H9 (cell line): ENCODE measurements around the gene STOX1. TPM values are rescaled to one million over a fixed set of nuclear protein-coding genes. Genes with fewer than 3 reads are reported as not detected.
A peak's percentile ranks its signal among the peaks of the same experiment; 100 is the strongest.

Experiments used
- DNase-seq: peaks from one replicate; pipeline ENCODE4 v3.0.0-alpha.2; 2017
- H2AFZ ChIP-seq: one replicate; pipeline ENCODE4 v1.6.1; 2013; ENCODE audit warnings: mild to moderate bottlenecking, low read length, control low read depth, moderate library complexity
- H2AK5ac ChIP-seq: 2 replicates; pipeline ENCODE4 v1.6.1; 2013; ENCODE audit warnings: low read length, control low read depth, mixed read lengths; ENCODE audit not compliant: insufficient read length
- H2BK120ac ChIP-seq: one replicate; pipeline ENCODE4 v1.6.1; 2013; ENCODE audit warnings: low read depth, mild to moderate bottlenecking, low read length, control low read depth, inconsistent platforms; ENCODE audit not compliant: poor library complexity, severe bottlenecking
- H2BK12ac ChIP-seq: 2 replicates; pipeline ENCODE4 v1.6.1; 2013; ENCODE audit warnings: low read length, control low read depth, mixed read lengths, low read depth; ENCODE audit not compliant: insufficient read length
- H2BK15ac ChIP-seq: 2 replicates; pipeline ENCODE4 v1.6.1; 2013; ENCODE audit warnings: low read depth, low read length, control low read depth
- H2BK20ac ChIP-seq: one replicate; pipeline ENCODE4 v1.6.1; 2013; ENCODE audit warnings: low read depth, mild to moderate bottlenecking, low read length, control low read depth, inconsistent platforms; ENCODE audit not compliant: poor library complexity, severe bottlenecking
- H2BK5ac ChIP-seq: 2 replicates; pipeline ENCODE4 v1.6.1; 2013; ENCODE audit warnings: low read length, control low read depth, mixed read lengths; ENCODE audit not compliant: insufficient read length
- H3K14ac ChIP-seq: 2 replicates; pipeline ENCODE4 v1.6.1; 2013; ENCODE audit warnings: low read length, control low read depth; ENCODE audit not compliant: insufficient read depth
- H3K18ac ChIP-seq: 2 replicates; pipeline ENCODE4 v1.6.1; 2013; ENCODE audit warnings: low read depth, mild to moderate bottlenecking, mixed read lengths, low read length, control low read depth; ENCODE audit not compliant: insufficient read length
- H3K23ac ChIP-seq: 2 replicates; pipeline ENCODE4 v1.6.1; 2013; ENCODE audit warnings: low read length, control low read depth, mixed read lengths, low read depth; ENCODE audit not compliant: insufficient read length
- H3K23me2 ChIP-seq: 2 replicates; pipeline ENCODE4 v1.6.1; 2013; ENCODE audit warnings: low read depth, mild to moderate bottlenecking, mixed read lengths, low read length, control low read depth; ENCODE audit not compliant: insufficient read length, poor library complexity, severe bottlenecking
- H3K27ac ChIP-seq: 2 replicates; pipeline ENCODE4 v1.5.1; 2013; ENCODE audit warnings: low read length, control low read depth, mixed read lengths, low read depth; ENCODE audit not compliant: insufficient read length
- H3K27me3 ChIP-seq: 2 replicates; pipeline ENCODE4 v1.6.1; 2013; ENCODE audit warnings: low read length, control low read depth, inconsistent platforms; ENCODE audit not compliant: insufficient read depth
- H3K4ac ChIP-seq: 2 replicates; pipeline ENCODE4 v1.6.1; 2013; ENCODE audit warnings: low read depth, mild to moderate bottlenecking, control low read depth, inconsistent platforms, low read length, moderate library complexity
- H3K4me1 ChIP-seq: 2 replicates; pipeline ENCODE4 v1.6.1; 2013; ENCODE audit warnings: low read length, control low read depth, inconsistent platforms; ENCODE audit not compliant: insufficient read depth
- H3K4me2 ChIP-seq: 2 replicates; pipeline ENCODE4 v1.6.1; 2013; ENCODE audit warnings: low read length, control low read depth, mixed read lengths; ENCODE audit not compliant: insufficient read length, insufficient read depth
- H3K56ac ChIP-seq: 2 replicates; pipeline ENCODE4 v1.6.1; 2013; ENCODE audit warnings: low read depth, mild to moderate bottlenecking, mixed read lengths, low read length, control low read depth; ENCODE audit not compliant: insufficient read length
- H3K79me1 ChIP-seq: 2 replicates; pipeline ENCODE4 v1.6.1; 2013; ENCODE audit warnings: low read depth, mild to moderate bottlenecking, moderate library complexity, low read length, control low read depth, inconsistent platforms; ENCODE audit not compliant: insufficient read depth, poor library complexity, severe bottlenecking
- H3K79me2 ChIP-seq: 2 replicates; pipeline ENCODE4 v1.6.1; 2013; ENCODE audit warnings: low read length, control low read depth, inconsistent platforms; ENCODE audit not compliant: insufficient read depth
- H3K9ac ChIP-seq: 2 replicates; pipeline ENCODE4 v1.6.1; 2013; ENCODE audit warnings: low read length, control low read depth, mixed read lengths; ENCODE audit not compliant: insufficient read length; ENCODE audit errors: extremely low read depth
- H3K9me3 ChIP-seq: one replicate; pipeline ENCODE4 v1.6.1; 2013; ENCODE audit warnings: low read depth, low read length, inconsistent platforms; ENCODE audit not compliant: control insufficient read depth
- H3T11ph ChIP-seq: one replicate; pipeline ENCODE4 v1.6.1; 2013; ENCODE audit warnings: mild to moderate bottlenecking, low read length, control low read depth, inconsistent platforms
- H4K20me1 ChIP-seq: one replicate; pipeline ENCODE4 v1.6.1; 2013; ENCODE audit not compliant: control insufficient read depth, insufficient read length, insufficient read depth
- H4K5ac ChIP-seq: 2 replicates; pipeline ENCODE4 v1.6.1; 2013; ENCODE audit warnings: low read depth, mild to moderate bottlenecking, mixed read lengths, low read length, control low read depth; ENCODE audit not compliant: insufficient read length
- H4K8ac ChIP-seq: replicated peaks from 2 replicates; pipeline ENCODE4 v1.6.1; 2013; ENCODE audit warnings: low read length, control low read depth, mixed read lengths, low read depth; ENCODE audit not compliant: insufficient read length
- H4K91ac ChIP-seq: 2 replicates; pipeline ENCODE4 v1.6.1; 2013; ENCODE audit warnings: low read depth, mild to moderate bottlenecking, moderate library complexity, mixed read lengths, low read length, control low read depth; ENCODE audit not compliant: insufficient read length
- H3K27ac Mint-ChIP-seq, 3 experiments: 2 replicates in 2 of 3; 3 replicates in 1 of 3; pipeline ENCODE4 v1.8.0; 2020 to 2021; ENCODE audit warnings: mixed read lengths in 3 of 3, mild to moderate bottlenecking in 1 of 3, moderate library complexity in 1 of 3
- H3K27me3 Mint-ChIP-seq: 2 replicates; pipeline ENCODE4 v1.8.0; 2021; ENCODE audit warnings: low read depth, mild to moderate bottlenecking, moderate library complexity, mixed read lengths
- H3K36me3 Mint-ChIP-seq, 3 experiments: 2 replicates in 2 of 3; 3 replicates in 1 of 3; pipeline ENCODE4 v1.8.0; 2020 to 2021; ENCODE audit warnings: low read depth in 3 of 3, mixed read lengths in 3 of 3; ENCODE audit not compliant: insufficient read depth in 1 of 3
- H3K4me1 Mint-ChIP-seq, 2 experiments: 2 replicates each; pipeline ENCODE4 v1.8.0; 2020; ENCODE audit warnings: mixed read lengths in 2 of 2
- H3K4me3 Mint-ChIP-seq, 2 experiments: 2 replicates in 1 of 2; 3 replicates in 1 of 2; pipeline ENCODE4 v1.8.0; 2020 to 2021; ENCODE audit warnings: mild to moderate bottlenecking in 2 of 2, mixed read lengths in 2 of 2, moderate library complexity in 1 of 2
- H3K9me3 Mint-ChIP-seq, 2 experiments: 2 replicates in 1 of 2; 3 replicates in 1 of 2; pipeline ENCODE4 v1.8.0; 2020; ENCODE audit warnings: mild to moderate bottlenecking in 2 of 2, mixed read lengths in 2 of 2, moderate library complexity in 1 of 2
- CTCF ChIP-seq: fragments of 200-600 bp; sonication (generic); conservative IDR thresholded peaks from 3 replicates; pipeline ENCODE4 v1.8.0; 2021; ENCODE audit warnings: antibody characterized with exemption, mild to moderate bottlenecking
- WGBS: extraction: QIAGEN DNeasy Blood & Tissue Kit; methylation state at CpG from one replicate; pipeline ENCODE4 v1.1.7; 2013; ENCODE audit warnings: missing lambda C conversion rate, low lambda C conversion rate, mixed read lengths; ENCODE audit not compliant: insufficient read length; ENCODE audit errors: extremely low coverage; 5-methylcytosine and 5-hydroxymethylcytosine counted together
- total RNA-seq: library from RNA; stranded (reverse); gene quantifications from 2 replicates; pipeline ENCODE4 v1.2.1, GENCODE V29; 2021

STOX1 gene
- total RNA-seq, 1 experiment from 2014 or later: 5.8 TPM

- no peak overlapping the region for H3K18ac ChIP-seq
- no peak overlapping the region for H3K27ac ChIP-seq
- H3K4me2 ChIP-seq: no peak overlapping the region
- no peak overlapping the region for H3K14ac ChIP-seq
- Mint-ChIP-seq H3K27me3 (peaks cover 22% of the 10 kb centered on the region), H3K9me3 (no peaks in the 10 kb centered on the region), H3K4me1 (peaks cover 6 to 7% of the 10 kb centered on the region in 2 experiments), H3K4me3 (no peak overlapping the region), H3K27ac (peak overlapping the region in 1 of 3 experiments; percentile 73; a peak in 1 of 7 replicates), H3K36me3 (no peaks in the 10 kb centered on the region; a peak in 1 of 7 replicates)
- no peak overlapping the region for H2BK12ac ChIP-seq
- H2AFZ ChIP-seq: no peak overlapping the region
- no peaks in the 10 kb centered on the region for H4K20me1 ChIP-seq
- no peak overlapping the region for H4K5ac ChIP-seq
- no peaks in the 10 kb centered on the region for H3K79me2 ChIP-seq
- H3K9me3 ChIP-seq: no peaks in the 10 kb centered on the region
- H2BK5ac ChIP-seq: no peak overlapping the region
- no peak overlapping the region for H3K23ac ChIP-seq
- no peaks in the 10 kb centered on the region for H3K4me1 ChIP-seq
- H2BK120ac ChIP-seq: no peak overlapping the region
- H2BK15ac ChIP-seq: no peak overlapping the region
- WGBS: no CpG with 5 or more reads among the region's 5 CpGs
- H3K23me2 ChIP-seq: peaks cover 4% of the 10 kb centered on the region
- no peak for TF ChIP-seq CTCF
- no peak overlapping the region for H3T11ph ChIP-seq
- no peak overlapping the region for H3K9ac ChIP-seq
- peaks cover 3% of the 10 kb centered on the region; the same call in 1 of the 2 replicates for H3K27me3 ChIP-seq
- no peak overlapping the region for H4K8ac ChIP-seq
- H2AK5ac ChIP-seq: no peak overlapping the region
- no peak for DNase-seq
- no peak overlapping the region for H2BK20ac ChIP-seq
- no peak overlapping the region for H4K91ac ChIP-seq
- no peak overlapping the region for H3K56ac ChIP-seq
- no peak overlapping the region for H3K4ac ChIP-seq
- no peaks in the 10 kb centered on the region for H3K79me1 ChIP-seq
Measured at GRCh38 chr10:68831961-68832455, 4.7 kb downstream of the STOX1 start.
